Lung (tissue), 12 donors: Measurements from ENCODE around the gene ADAMTS14. TPM values are rescaled to one million over a fixed set of nuclear protein-coding genes. Genes with fewer than 3 reads are reported as not detected.

Experiments used
- ATAC-seq: fragments of 200-7000 bp; cut with Tn5 transposase; one replicate; pipeline ENCODE4 v1.9.1; 2020; ENCODE audit warnings: moderate number of reproducible peaks; ENCODE audit not compliant: insufficient read depth, low FRiP score
- DNase-seq, 3 donors: peaks; one replicate each; pipeline ENCODE4 v3.0.0-alpha.2; 2013 to 2017
- H3K27ac ChIP-seq, 2 donors: one replicate each; pipeline ENCODE4 v1.5.1; 2013; ENCODE audit warnings: mild to moderate bottlenecking in 2 of 2, moderate library complexity in 2 of 2, control low read depth in 1 of 2, inconsistent platforms in 1 of 2, low read depth in 1 of 2, low read length in 1 of 2
- H3K27me3 ChIP-seq, 3 donors: one replicate each; pipeline ENCODE4 v1.5.1; 2013; ENCODE audit warnings: low read length in 2 of 3; ENCODE audit not compliant: control insufficient read depth in 3 of 3, insufficient read depth in 3 of 3
- H3K36me3 ChIP-seq, 4 donors: one replicate each; pipeline ENCODE4 v1.5.1; 2013; ENCODE audit warnings: low read length in 4 of 4, mild to moderate bottlenecking in 1 of 4, moderate library complexity in 1 of 4; ENCODE audit not compliant: control insufficient read depth in 4 of 4, insufficient read depth in 4 of 4
- H3K4me1 ChIP-seq, 5 donors: one replicate each; pipeline ENCODE4 v1.5.1; 2013; ENCODE audit warnings: low read length in 5 of 5, mild to moderate bottlenecking in 2 of 5, moderate library complexity in 1 of 5; ENCODE audit not compliant: control insufficient read depth in 5 of 5, insufficient read depth in 5 of 5
- H3K4me3 ChIP-seq: one replicate; pipeline ENCODE4 v1.5.1; 2013; ENCODE audit warnings: mild to moderate bottlenecking, control low read depth, moderate library complexity
- H3K9ac ChIP-seq, 2 donors: one replicate each; pipeline ENCODE4 v1.5.1; 2013; ENCODE audit warnings: low read length in 2 of 2, control low read depth in 1 of 2; ENCODE audit not compliant: insufficient read depth in 1 of 2
- H3K9me3 ChIP-seq, 4 donors: one replicate each; pipeline ENCODE4 v1.5.1; 2013; ENCODE audit warnings: low read length in 3 of 4, mild to moderate bottlenecking in 1 of 4, moderate library complexity in 1 of 4; ENCODE audit not compliant: control insufficient read depth in 4 of 4, insufficient read depth in 3 of 4
- CTCF ChIP-seq: IDR thresholded peaks from 2 replicates; pipeline ENCODE4 v1.5.1; 2012; ENCODE audit warnings: mild to moderate bottlenecking; ENCODE audit errors: control extremely low read depth, extremely low read depth
- WGBS, 2 donors: extraction: QIAGEN DNeasy Blood & Tissue Kit; methylation state at CpG; one replicate each; pipeline ENCODE4 v1.1.7; 2013; 5-methylcytosine and 5-hydroxymethylcytosine counted together
- polyA plus RNA-seq, 2 donors: library from polyadenylated mRNA; stranded (reverse); fragments of 200-250 nt; gene quantifications; one replicate each; pipeline ENCODE4 v1.2.1, GENCODE V29; 2013
- total RNA-seq, 2 donors: library from RNA; depleted of rRNA in 1 of 2; stranded (reverse); fragments of >200 nt in 1 of 2; gene quantifications; one replicate each; pipeline ENCODE4 v1.2.1, GENCODE V29; 2014 to 2021
- donor health status: control.
- donor health status: control.
- donor health status: Bipolar disorder and iron deficiency.
- donor health status: healthy.
- donor health status: DM: yes; HTN: yes; CAD: no.

ADAMTS14 gene
- total and polyA plus RNA-seq, 4 donors, result 0.47 to 3.9 (median 1.2) TPM

GRCh38 chr10:70730955-70731354 lies 58.6 kb downstream of the ADAMTS14 start:
- peaks cover 0 to 3% (median 0%) of the 10 kb centered on the region in 4 donors for H3K9me3 ChIP-seq
- H3K27ac ChIP-seq, result no peak overlapping the region
- TF ChIP-seq CTCF, result no peak
- WGBS, 2 donors, result 74 to 91% methylated on average over 2 of the region's 2 CpGs
- H3K36me3 ChIP-seq, result no peaks in the 10 kb centered on the region
- H3K4me3 ChIP-seq, result no peak overlapping the region
- H3K9ac ChIP-seq, result no peak overlapping the region
- peaks cover 0 to 8% (median 5%) of the 10 kb centered on the region in 5 donors for H3K4me1 ChIP-seq
- no peak for ATAC-seq
- DNase-seq, result no peak
- no peaks in the 10 kb centered on the region for H3K27me3 ChIP-seq

GRCh38 chr10:70732569-70732968 lies 60.3 kb downstream of the ADAMTS14 start:
- Histone ChIP-seq H3K4me3 (no peak overlapping the region), H3K27ac (no peak overlapping the region), H3K9ac (no peak overlapping the region), H3K27me3 (no peaks in the 10 kb centered on the region), H3K36me3 (no peaks in the 10 kb centered on the region), H3K9me3 (peaks cover 0 to 3% (median 0%) of the 10 kb centered on the region in 4 donors), H3K4me1 (peaks cover 0 to 8% (median 5%) of the 10 kb centered on the region in 5 donors)
- ATAC-seq (no peak), DNase-seq (no peak)
- no peak for TF ChIP-seq CTCF
- WGBS, 2 donors, result 96 to 98% methylated on average over 4 of the region's 4 CpGs

GRCh38 chr10:70733051-70733450 lies 60.7 kb downstream of the ADAMTS14 start:
- no peak overlapping the region for H3K27ac ChIP-seq
- DNase-seq (no peak), ATAC-seq (no peak)
- H3K27me3 ChIP-seq, result no peaks in the 10 kb centered on the region
- WGBS, 2 donors, result 96 to 100% methylated on average over 1 of the region's 1 CpG
- H3K4me1 ChIP-seq, result peaks cover 0 to 8% (median 5%) of the 10 kb centered on the region in 5 donors
- no peak for TF ChIP-seq CTCF
- no peaks in the 10 kb centered on the region for H3K36me3 ChIP-seq
- peaks cover 0 to 3% (median 0%) of the 10 kb centered on the region in 4 donors for H3K9me3 ChIP-seq
- H3K9ac ChIP-seq, result no peak overlapping the region
- H3K4me3 ChIP-seq, result no peak overlapping the region

GRCh38 chr10:70735161-70735560 lies 62.9 kb downstream of the ADAMTS14 start:
- Histone ChIP-seq H3K9ac (no peak overlapping the region), H3K27ac (no peak overlapping the region), H3K9me3 (peaks cover 0 to 3% (median 0%) of the 10 kb centered on the region in 4 donors), H3K4me1 (peaks cover 0 to 9% (median 0%) of the 10 kb centered on the region in 5 donors), H3K27me3 (no peaks in the 10 kb centered on the region), H3K36me3 (no peaks in the 10 kb centered on the region), H3K4me3 (no peak overlapping the region)
- DNase-seq, result no peak
- no peak for TF ChIP-seq CTCF
- no peak for ATAC-seq
- 81 to 89% methylated on average over 3 of the region's 3 CpGs for WGBS, 2 donors
